Neural crest cell (in vitro differentiated cells): Measurements from ENCODE around the gene TOX3. TPM values are rescaled to one million over a fixed set of nuclear protein-coding genes. Genes with fewer than 3 reads are reported as not detected.

Source experiments
- DNase-seq: peaks from one replicate; pipeline ENCODE4 v3.0.0; 2021; ENCODE audit warnings: low read depth, mixed read lengths, low spot score
- H3K27ac Mint-ChIP-seq: one replicate; pipeline ENCODE4 v1.8.0; 2021; ENCODE audit warnings: mild to moderate bottlenecking, mixed read lengths; ENCODE audit not compliant: unreplicated experiment
- H3K27me3 Mint-ChIP-seq: 2 replicates; pipeline ENCODE4 v1.8.0; 2021; ENCODE audit warnings: low read depth, mild to moderate bottlenecking, mixed read lengths
- H3K36me3 Mint-ChIP-seq: 2 replicates; pipeline ENCODE4 v1.8.0; 2021; ENCODE audit warnings: low read depth, mild to moderate bottlenecking, mixed read lengths
- H3K4me1 Mint-ChIP-seq: 2 replicates; pipeline ENCODE4 v1.8.0; 2021; ENCODE audit warnings: mixed read lengths
- H3K4me3 Mint-ChIP-seq: one replicate; pipeline ENCODE4 v1.8.0; 2021; ENCODE audit warnings: mild to moderate bottlenecking, mixed read lengths
- H3K9me3 Mint-ChIP-seq: 2 replicates; pipeline ENCODE4 v1.8.0; 2021; ENCODE audit warnings: mixed read lengths
- CTCF ChIP-seq: fragments of 200-600 bp; sonication (generic); conservative IDR thresholded peaks from 2 replicates; pipeline ENCODE4 v1.5.0; 2021; ENCODE audit warnings: antibody characterized with exemption, mild to moderate bottlenecking
- total RNA-seq: library from RNA; stranded (reverse); gene quantifications from 2 replicates; pipeline ENCODE4 v1.2.1, GENCODE V29; 2021

Gene TOX3
- total RNA-seq, 1 donor from 2014 or later: 37.5 TPM

- peaks cover 41% of the 10 kb centered on the region for H3K4me1 Mint-ChIP-seq
- no peak overlapping the region for H3K4me3 Mint-ChIP-seq
- peaks cover 3% of the 10 kb centered on the region for H3K36me3 Mint-ChIP-seq
- H3K9me3 Mint-ChIP-seq: peaks cover 2% of the 10 kb centered on the region
- DNase-seq: no peak
- TF ChIP-seq CTCF: no peak
- no peaks in the 10 kb centered on the region for H3K27me3 Mint-ChIP-seq
- no peak overlapping the region for H3K27ac Mint-ChIP-seq
Measured at GRCh38 chr16:52501746-52502145, 45.2 kb downstream of the TOX3 start.

GRCh38 chr16:52500963-52501362 lies 46.0 kb downstream of the TOX3 start:
- TF ChIP-seq CTCF: no peak
- peaks cover 47% of the 10 kb centered on the region for H3K4me1 Mint-ChIP-seq
- DNase-seq: no peak
- H3K9me3 Mint-ChIP-seq: peaks cover 2% of the 10 kb centered on the region
- H3K27me3 Mint-ChIP-seq: no peaks in the 10 kb centered on the region
- H3K4me3 Mint-ChIP-seq: no peak overlapping the region
- H3K36me3 Mint-ChIP-seq: peaks cover 3% of the 10 kb centered on the region
- no peak overlapping the region for H3K27ac Mint-ChIP-seq

- Mint-ChIP-seq H3K4me3 (no peak overlapping the region), H3K9me3 (no peaks in the 10 kb centered on the region), H3K36me3 (no peaks in the 10 kb centered on the region), H3K27me3 (no peaks in the 10 kb centered on the region), H3K4me1 (peaks cover 53% of the 10 kb centered on the region), H3K27ac (no peak overlapping the region)
- DNase-seq: no peak
- no peak for TF ChIP-seq CTCF
Measured at GRCh38 chr16:52499060-52499440, 47.9 kb downstream of the TOX3 start.

- no peaks in the 10 kb centered on the region for H3K36me3 Mint-ChIP-seq
- H3K4me3 Mint-ChIP-seq: peak overlapping the region; percentile 61
- H3K27me3 Mint-ChIP-seq: no peaks in the 10 kb centered on the region
- peak; percentile 4 for DNase-seq
- no peak for TF ChIP-seq CTCF
- H3K9me3 Mint-ChIP-seq: no peaks in the 10 kb centered on the region
- H3K27ac Mint-ChIP-seq: peak overlapping the region; percentile 85
- H3K4me1 Mint-ChIP-seq: peaks cover 53% of the 10 kb centered on the region
Measured at GRCh38 chr16:52498328-52499059, 48.4 kb downstream of the TOX3 start.

GRCh38 chr16:52497067-52497816 lies 49.7 kb downstream of the TOX3 start:
- H3K4me1 Mint-ChIP-seq: peaks cover 54% of the 10 kb centered on the region

More at GRCh38 chr16:52497067-52497816, 49.7 kb downstream of the TOX3 start:
- TF ChIP-seq CTCF: no peak
- Mint-ChIP-seq H3K4me3 (no peak overlapping the region), H3K9me3 (no peaks in the 10 kb centered on the region), H3K27me3 (no peaks in the 10 kb centered on the region), H3K27ac (no peak overlapping the region), H3K36me3 (no peaks in the 10 kb centered on the region)
- DNase-seq: no peak
